HG03439 (cell line): ENCODE data around the gene COTL1.
"Not testable (repeated sequence)": the region's sequence is repeated elsewhere in the genome, so short reads cannot be mapped to it uniquely, and the experiment has no call there.

Source experiments
- ATAC-seq: cut with Tn5 transposase; IDR thresholded peaks from one replicate; pipeline ENCODE4 v1.9.1; 2021; ENCODE audit warnings: mild to moderate bottlenecking, moderate library complexity; ENCODE audit not compliant: unreplicated experiment

Gene COTL1

DNA sequence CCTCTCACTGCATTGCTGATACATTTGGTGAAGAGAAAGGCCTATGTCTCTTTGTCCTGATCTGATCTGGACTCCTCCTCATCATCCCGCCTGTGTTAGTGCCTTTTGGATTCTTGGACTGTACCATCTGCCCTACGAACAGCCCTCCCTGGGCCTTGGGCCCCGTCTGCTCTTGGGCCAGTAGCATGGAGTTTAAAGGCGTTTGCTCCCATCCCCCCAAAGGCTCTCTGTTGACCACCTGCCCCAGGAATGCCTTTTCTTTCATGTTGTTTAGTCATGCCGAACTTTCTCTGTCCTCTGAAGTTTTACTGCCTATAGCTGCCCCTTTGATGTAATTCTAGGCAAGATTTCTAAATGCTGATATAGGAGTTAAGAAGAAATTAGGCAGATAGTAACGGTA lies 82.5 kb downstream of the COTL1 start:
- no peak for ATAC-seq

DNA sequence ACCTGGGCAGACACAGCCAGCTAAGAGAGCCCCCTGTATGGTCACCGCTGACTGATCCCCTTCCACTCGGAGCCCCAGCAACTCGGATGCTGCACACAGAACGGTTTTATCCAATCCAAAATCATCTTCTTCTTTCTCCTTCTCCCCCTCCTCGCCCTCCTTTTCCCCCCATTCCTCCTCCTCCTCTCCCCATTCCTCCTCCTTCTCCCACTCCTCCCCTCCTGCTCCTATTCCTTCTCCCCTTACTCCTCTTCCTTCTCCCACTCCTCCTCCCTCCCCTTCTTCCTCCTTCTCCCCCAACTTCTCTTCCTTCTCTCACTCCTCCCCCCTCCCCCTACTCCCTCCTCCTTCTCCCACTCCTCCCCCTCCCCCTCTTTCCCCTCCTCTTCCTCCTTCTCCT lies 83.1 kb downstream of the COTL1 start:
- ATAC-seq, result no peak

DNA sequence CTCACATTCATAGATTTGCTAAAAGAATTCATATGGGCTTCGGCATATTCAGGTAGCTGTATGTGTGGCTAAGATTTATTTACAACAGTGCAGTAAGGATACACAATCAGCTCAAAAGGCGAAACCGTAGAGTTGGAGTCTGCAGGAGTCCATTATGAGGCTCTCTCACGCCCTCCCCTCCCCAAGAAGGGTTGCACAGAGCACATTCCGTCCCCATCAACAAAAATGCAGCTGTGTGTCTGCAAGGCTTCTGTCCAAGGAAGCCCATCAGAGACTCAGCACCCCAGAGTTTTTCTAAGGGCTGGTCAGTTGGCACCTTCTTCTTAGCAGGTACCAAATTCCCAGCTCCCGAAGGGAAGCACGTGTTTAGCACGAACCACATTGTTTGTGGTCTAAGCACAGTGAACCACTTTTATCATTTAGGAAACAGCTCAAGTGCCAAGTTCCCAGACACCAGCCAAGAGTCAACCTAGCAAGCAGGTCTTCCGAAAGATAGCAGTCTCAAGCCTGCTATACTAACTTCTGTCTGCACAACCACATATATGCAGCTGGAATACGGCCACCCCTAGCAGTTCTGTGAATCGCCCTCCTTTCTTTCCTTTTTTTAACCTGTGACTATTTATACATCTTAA lies 84.9 kb downstream of the COTL1 start:
- no peak for ATAC-seq

DNA sequence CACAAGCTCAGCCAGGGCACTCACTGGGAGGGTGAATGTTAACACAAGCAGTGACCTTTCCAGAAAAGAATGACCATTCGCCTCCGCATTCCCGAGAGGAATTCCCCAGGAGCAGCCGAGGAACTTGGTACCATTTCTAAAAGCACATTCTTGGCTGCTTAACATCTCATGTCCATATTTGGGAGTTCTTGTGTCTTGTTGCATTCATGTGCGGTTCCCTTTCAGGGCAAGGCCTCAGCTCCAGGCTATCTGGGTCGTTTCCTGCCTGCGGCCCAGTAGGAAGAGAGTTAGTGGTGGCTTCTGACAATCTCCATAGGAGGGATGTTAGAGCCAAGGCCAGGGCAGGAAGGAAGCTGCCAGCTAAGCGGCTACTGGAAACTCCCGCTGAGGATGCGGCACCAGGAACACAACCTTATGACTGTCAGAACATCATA lies 85.6 kb downstream of the COTL1 start:
- ATAC-seq, result no peak

DNA sequence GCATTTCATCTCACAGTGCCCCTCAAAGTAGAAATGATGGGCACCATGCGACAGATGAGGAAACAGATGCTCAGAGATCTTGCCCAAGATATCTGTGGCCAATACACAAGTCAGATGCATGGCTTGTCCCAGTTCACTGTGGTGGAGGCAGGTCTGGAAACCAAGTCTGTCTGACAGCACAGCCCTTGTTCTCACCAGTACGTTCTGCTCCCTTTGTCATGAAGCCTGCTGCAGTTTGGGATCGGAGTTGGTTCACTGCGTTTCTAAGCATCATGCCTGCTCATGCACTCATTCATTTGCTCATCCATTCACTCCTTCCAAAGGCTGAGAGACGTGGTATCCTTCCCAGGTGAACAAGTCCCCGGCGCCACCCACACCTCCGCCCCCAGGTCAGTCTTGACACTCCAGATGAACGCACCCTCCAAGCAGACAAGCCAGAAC lies 86.2 kb downstream of the COTL1 start:
- no peak for ATAC-seq

DNA sequence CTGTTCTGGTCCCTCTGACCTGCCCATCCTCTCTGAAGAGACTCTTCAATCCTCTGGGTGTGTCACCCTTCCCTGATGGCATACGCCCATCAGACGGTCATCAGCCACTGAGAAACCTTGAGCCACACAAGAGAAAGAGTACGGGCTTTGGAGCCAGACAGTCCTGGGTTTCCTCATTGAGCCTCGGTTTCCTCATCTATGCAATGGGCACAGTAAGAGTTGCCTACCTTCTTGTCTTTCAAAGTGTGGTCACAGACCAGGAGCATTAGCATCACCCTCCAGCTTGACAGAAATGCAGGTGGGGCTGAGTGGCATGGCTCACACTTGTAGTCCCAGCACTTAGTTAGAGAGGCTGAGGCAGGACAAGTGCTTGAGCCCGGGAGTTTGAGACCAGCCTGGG lies 87.3 kb downstream of the COTL1 start:
- ATAC-seq, result no peak

DNA sequence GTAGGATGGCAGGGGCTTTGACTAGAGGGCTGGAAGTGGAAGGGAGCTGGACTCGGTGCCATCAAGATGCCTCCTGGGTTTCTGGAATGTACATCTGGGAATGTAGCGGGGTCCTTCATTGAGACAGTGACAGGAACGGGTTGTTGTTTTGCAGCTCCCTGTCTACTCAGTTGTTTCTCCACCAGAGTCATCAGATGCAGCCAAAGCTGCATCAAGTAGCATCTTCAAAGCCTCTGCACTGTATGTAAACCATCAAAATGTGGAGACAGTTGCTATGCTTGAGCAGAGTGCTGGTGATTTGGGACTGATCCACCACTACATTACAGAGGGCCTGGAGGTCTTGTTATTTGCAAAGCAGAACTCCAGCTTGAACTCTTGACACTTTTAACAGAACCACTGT lies 88.3 kb downstream of the COTL1 start:
- no peak for ATAC-seq

DNA sequence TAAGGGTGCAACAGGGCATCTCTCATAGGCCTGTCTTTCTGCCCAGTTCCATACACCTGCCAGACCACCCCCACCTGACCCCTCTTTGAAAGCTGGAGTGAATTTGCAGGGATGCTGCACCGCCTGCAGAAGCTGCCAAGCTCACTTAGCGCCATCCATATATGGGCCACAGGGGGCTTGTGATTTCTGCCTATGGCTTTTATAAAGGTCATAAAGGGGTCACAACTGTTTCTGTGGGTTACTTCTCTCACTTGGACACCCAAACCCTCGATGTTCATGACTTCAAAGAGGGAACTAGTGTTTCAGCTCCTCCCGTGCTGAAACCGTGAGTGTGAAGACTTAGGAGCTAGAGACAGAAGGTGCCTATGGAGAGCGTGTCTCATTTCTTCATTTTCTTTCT lies 89.6 kb downstream of the COTL1 start:
- no peak for ATAC-seq

DNA sequence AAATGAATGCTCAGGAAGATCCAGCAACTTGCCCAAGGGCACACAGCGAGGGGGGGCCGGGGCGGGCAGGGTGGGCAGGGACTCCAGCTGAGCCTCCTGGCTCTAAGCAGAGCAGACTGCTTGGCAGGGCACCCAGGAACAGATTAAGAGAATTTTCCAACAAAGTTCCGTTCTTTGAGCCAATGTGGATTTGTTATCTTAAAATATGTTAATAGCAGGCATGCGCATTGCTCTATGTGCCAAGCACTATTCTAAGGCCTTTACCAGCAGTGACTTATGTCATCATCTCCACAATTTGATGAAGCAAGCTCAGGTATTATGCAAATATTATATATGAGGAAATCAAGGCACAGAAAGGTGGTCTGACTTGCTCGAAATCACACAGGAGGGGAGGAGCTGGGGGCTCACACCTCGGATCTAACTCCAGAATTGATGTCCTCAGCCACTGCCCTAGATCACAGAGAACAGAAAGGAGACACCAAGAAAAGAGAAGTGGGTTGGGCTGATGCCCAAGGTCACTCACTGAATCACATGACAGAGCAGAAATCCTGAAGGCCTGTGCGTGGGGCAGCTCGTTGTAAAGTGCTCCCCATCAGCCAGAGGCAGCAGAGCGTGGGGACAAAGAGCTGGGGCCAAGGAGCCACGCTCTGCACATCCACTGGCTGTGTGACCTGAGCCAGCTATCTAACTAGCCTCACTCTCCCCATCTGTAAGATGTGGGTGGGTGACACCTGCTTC lies 90.2 kb downstream of the COTL1 start:
- no peak for ATAC-seq

DNA sequence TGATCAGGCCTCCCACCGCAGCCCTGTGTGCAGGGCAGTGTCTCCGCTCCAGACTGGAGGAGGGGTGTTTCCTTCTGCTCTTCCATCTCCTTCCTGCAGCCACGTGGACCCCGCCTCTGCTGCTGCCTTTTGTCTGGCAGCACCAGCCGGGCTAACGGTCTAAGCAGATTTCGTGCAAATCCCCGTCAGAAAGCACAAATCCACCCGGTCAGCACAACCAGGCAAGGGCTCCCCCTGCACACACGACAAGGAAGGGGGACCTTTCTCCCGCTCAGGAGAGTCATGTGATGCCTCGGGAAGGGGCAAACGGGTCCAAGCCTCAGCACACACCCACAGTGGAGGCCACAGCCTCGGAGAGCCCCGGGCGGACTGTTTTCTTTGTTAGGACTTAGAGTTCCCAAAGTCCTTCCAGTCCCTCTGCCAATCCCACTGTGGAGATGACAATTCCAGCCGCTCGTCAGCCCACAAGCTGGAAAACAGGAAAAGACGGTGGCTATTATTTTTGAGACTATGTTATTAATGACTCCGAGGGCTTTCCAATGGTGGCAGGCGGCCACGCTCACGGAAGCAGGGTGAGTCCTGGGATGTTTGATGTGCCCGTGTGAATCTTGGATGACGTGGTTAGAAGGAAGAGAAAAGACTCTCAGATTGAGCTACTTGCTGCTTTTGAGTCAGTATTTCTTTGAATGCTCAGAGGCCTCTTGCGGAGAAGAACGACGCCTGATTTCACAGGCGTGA lies 90.9 kb downstream of the COTL1 start:
- no peak for ATAC-seq

DNA sequence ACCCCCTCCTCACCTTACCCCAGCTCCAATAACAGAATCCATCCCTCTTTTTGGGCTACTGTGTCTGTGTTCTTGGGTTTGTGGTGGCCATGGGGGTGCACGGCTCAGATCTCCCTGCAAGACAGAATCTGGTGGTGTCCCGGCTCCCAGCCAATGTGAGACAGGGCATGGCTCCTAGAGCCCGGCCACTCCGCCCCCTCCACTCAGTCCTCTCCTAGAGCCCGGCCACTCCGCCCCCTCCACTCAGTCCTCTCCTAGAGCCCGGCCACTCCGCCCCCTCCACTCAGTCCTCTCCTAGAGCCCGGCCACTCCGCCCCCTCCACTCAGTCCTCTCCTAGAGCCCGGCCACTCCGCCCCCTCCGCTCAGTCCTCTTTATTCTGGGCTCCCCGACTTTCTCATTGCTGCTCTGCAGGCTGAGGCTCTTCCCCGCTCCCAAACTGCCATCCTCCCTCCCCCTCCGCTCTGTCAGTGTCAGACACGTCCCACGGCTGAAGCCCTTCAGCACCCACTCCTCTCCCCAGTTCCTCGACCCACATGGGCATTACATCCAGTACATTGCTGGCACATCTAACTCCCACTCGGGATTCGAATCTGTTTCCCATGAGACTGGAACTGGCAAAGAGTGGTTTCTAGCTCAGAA lies 92.8 kb downstream of the COTL1 start:
- ATAC-seq, result not testable (repeated sequence)

DNA sequence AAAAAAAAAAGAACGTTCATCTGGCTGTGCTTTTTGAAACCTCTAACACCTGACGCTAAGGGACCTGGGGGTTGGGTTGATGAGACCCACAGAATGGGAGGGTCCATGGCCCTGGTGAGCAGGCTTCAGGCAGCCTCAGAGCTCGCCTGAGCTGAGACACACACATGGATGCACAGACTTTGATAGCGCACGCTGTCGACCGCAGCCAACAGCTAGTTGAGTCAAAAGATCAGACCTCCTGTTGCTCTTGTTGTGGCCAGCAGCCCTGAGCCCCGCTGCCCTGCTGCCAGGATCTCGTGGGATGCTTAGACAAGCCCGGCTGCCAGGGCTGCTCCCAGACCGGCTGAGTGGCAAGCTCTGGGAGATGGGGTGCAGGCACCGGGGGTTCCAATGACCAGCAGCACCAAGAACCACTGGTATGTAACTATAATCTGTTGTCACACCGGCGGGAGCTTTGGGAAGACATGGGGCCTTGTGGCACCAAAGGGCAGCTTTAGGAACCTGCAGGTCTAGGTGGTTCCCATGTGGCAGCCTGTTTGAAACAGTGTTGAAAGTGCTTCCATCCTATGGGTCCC lies 93.4 kb downstream of the COTL1 start:
- no peak for ATAC-seq

DNA sequence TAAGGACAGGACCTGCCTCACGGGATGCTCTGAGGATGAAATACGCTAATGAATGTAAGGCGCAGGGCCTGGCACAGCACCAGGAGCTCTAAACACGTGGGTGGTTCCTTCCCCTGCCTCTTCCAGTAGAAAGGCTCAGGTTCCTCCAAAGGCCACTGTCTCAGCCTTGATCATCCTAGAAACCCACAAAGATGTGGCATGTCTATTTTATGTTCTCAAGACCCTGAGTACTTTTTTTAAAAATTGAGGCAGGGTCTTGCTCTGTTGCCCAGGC lies 96.4 kb downstream of the COTL1 start:
- ATAC-seq, result no peak

DNA sequence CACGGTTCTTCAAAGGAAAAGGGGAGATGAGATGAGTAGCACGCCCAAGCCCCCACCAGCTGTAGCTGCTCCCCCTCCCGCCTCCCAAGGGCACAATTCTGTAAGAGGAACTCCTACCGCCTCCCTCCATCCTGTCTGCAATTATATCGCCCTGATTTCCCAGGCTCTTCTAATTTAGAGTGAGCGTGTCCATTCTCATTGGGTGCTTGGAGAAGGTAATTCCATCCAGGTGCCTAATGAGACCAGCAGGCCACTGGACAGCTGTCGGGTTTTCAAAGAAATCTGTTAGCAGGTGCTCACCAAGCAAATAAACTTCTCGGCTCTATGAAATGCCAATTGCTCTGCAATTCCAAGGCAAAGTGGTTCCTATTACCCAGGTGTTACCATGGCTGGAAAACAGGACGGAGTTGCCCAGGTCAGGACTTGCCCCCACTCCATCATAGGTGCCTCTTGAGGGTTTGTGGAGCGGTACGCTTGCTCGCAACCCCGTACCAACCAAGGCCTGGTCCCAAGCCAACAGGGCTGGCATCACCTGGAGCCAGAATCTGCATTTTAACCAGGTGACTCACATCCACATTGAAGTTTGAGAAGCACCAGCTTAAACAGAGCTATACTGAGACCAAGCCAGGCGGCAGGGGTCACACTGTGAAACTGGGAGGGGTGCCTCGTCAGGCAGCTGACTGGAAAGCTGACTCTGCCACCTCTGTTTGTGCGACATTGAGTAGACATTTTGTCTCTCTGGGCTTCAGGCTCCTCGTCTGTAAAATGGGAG lies 97.0 kb downstream of the COTL1 start:
- no peak for ATAC-seq

DNA sequence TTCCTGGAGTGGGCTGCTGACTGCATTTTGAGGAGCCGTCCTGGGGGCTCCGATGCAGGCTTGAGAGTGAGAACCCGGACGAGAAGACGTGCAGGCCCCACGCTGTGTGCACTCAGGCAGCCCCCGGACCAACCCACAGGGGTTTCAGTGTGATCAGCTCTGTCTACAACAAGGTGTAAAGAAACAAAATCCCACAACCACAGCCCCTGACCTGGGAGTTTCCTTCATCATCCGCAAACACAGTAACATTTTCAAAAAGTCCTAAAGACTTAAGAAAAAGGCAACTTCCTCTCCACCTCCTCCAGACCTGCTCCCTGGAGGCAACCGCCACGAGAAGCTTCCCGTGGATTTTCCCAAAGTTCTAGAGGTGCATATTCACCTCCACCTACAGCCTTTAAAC lies 98.0 kb downstream of the COTL1 start:
- no peak for ATAC-seq

DNA sequence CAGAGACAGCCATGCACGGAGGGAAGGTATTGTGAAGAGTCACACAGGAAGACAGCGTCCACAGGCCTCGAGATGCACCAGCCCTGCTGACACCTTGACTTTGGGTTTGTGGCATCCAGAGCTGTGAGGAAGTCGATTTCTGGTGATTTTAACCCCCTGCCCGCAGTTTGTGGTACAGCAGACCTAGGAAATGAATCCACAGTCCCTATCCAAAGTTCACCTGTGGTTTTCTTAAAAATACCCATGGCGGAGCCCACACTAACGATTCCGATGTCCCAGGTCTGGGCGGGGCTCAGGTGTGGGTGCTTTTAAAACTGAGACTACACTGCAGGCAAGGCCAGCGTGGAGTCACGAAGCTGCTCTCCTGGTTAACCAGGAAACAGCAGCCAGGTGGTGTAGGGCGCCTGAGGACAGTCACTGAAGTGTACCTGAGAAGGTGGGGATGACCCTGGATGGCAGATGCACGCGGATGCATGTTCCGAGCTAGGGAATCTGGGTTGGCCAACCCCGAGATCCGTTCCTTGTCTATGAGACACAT lies 99.0 kb downstream of the COTL1 start:
- no peak for ATAC-seq

DNA sequence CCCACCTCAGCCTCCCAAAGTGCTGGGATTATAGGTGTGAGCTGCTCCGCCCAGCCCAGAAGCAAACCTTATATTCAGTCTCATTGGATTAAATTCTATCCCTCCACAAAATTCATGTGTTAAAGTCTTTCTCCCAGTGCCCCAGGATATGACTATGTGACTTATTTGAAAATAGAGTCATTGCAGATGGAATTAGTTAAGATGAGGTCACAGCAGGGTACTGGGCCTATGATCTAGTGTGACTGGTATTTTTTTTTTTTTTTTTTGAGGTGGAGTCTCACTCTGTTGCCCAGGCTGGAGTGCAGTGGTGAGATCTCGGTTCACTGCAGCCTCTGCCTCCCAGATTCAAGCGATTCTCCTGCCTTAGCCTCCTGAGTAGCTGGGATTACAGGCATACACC lies 99.7 kb downstream of the COTL1 start:
- not testable (repeated sequence) for ATAC-seq

DNA sequence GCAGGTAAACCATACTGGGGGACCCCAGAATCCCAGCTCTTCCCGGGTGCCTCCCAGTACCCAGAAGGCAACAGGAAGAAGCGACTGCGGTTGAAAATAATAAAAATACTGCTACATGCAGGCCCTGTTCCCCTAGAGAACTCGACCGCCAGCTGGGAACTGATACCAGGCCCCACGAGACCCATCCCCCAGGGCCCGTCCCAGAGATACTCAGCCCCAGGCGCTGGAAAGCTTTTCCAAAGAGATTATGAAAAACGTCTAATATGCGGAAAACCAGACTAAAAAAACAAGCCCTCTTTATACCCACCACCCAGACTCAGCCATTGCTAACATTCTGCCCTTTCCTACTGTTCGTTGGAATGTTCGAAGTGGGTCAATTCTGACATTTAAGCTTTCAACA lies 100.5 kb downstream of the COTL1 start:
- no peak for ATAC-seq
